Activated gamma-delta T cell treated with Interleukin-2 at 50 U/mL for 16 hours (primary cell): ENCODE measurements around the gene FNIP2.

ENCODE experiments used
- DNase-seq: peaks from one replicate; pipeline ENCODE4 v3.0.0-alpha.2; 2020

The FNIP2 gene

DNA sequence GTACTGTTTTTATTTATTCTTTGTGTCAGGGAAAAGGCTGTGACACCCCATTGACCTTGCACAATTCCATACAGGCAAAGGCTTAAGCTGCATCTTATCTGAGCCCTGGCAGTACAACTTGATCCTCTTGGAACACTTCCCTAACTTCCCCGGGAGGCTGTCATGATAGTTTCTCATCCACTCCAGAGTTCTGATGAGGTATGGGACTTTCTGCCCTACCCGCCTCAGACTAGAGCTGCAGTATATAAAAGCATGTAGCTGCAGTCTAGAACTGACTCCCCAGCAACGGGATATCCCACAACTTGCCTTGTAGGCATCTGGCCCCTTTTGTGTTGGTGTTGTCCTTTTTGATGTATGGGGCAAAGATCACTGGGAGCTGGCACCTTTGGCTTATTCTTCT is 72.7 kb downstream of the FNIP2 start:
- DNase-seq = no peak

GRCh38 chr4:158845311-158846041 is 76.7 kb downstream of the FNIP2 start:
- DNase-seq = no peak

GRCh38 chr4:158847535-158847934 is 78.7 kb downstream of the FNIP2 start:
- DNase-seq = no peak

DNA sequence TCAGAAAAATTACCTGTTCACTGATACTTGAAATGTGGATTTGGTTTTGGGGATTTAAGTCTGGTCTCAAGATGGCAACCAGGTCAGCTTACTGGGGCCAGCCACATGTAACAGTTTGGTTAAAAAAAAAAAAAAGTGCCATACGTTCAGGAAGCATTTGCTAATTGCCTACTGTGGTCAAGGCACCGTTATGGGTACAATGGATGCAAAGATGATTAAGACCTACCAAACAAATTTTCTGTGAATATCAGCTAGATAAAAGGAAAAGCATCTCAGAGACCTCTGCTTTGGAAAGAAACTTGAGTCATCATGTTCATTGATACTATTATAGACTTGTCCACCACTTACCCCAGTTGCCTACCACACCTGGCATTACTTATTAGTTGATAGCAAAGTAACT is 80.9 kb downstream of the FNIP2 start:
- no peak for DNase-seq

DNA sequence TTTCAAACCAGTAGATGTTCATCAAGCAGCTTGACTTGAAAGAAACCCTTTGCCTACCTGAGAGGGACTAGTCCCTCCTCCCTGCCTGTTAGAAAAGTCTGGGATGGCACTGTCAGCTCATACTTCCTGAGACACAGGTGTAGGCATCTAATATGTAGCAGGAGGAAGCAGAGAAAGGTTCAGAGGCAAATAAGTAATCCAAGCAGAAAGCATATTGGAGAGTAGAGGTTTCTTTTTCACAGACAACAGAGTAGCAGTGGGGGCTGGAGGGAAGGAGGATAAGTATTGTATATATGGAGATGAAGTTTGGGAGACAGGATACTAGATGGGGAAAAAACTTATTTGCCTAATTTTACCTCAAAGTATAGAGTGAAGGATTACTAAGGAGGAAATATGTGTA is 81.5 kb downstream of the FNIP2 start:
- DNase-seq = no peak

GRCh38 chr4:158850800-158851644 is 82.2 kb downstream of the FNIP2 start:
- DNase-seq = no peak

DNA sequence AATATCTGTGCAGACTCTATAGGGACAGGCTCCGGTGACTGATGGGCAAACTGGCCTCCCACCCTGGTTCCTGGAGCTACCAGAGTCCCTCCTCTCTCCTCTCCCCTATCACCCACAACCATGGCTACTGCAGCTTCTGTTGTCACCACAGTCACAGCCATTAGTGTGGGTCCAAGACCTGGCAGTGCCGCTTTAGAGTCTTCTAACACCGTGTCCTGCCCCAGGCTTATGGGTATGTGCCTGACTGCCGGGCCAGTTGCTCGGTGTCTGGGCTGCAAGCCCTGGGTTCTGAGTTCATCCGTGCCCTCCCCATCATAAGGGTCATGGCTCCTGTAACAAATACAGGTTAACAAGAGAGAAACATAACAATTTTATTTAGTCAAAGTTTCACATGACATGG is 85.4 kb downstream of the FNIP2 start:
- DNase-seq = no peak

- DNase-seq = no peak
Observed at GRCh38 chr4:158856852-158857251, 88.0 kb downstream of the FNIP2 start.

DNA sequence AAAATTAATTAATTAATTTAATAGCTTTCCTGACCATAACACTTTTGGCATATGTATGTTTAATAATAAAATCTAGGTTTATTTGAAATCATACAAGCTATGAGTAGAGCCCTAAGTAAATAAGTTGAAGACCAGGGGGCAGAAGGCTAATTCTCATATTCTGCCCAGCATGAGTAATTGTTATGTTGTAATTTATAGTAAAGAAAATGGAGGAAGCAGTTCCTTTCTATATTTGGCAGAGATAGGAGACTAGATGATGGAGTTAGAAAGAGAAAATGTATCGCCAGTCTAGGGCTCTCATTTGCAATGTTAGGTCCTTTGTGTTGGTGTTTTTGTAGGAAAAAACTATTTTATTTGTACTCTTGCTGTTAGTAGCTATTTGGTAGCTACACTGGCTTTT is 89.1 kb downstream of the FNIP2 start:
- no peak for DNase-seq

- DNase-seq = no peak
Observed at GRCh38 chr4:158858410-158859199, 89.8 kb downstream of the FNIP2 start.

DNA sequence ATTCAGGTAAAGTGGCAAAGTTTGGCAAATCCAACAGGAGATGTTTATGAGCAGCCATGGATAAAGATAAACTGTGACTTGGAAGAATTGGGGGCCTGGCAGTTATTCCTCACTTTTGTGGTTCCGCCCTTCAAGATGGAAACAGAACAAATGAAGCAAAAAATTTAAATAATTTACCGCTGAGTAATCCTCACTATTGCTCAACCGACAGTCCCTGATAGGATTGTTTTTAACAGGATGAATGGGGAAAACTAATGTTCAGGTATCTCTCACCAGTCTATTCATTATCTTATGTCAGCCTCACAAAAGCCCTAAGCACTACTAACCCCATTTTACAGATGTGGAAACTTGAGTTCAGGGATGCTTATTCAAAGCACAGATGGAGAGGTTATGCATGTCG is 90.8 kb downstream of the FNIP2 start:
- no peak for DNase-seq

GRCh38 chr4:158860856-158861255 is 92.0 kb downstream of the FNIP2 start:
- DNase-seq = no peak

DNA sequence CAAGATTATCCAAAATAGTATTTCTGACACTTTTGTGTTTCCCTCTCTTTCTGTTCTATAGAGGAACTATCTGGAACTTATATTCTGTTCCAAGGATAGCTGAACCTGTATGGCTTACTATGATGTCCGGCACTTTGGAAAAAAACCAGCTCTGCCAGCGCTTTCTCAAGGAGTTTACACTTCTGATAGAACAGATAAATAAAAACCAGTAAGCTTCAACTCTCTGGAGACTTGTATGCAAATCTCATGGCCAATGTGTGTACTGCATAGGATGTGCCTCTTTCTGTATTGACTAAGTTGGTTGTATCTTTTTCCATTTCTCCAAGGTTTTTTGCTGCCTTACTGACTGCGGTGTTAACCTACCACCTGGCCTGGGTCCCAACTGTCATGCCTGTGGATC is 92.5 kb downstream of the FNIP2 start:
- DNase-seq = no peak

GRCh38 chr4:158861766-158862165 is 92.9 kb downstream of the FNIP2 start:
- no peak for DNase-seq

DNA sequence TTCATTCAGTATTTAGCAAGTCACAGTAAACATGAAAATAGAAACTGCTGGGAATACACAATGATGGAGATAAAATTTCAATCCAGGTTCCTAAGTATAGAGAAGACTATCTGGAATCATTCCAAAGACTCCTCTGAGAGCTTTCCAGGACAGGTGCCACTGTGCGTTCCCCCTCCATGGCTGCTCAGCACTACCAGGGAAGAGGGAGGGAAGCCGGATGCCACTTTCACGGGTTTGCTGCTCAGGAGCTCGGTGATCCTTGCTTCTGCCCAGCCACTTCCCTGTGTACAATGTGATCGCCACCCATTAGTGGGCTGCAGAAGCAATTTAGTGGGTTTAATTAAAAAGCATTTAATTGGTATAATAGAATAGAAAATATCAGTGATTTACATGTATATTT is 94.5 kb downstream of the FNIP2 start:
- DNase-seq = no peak

GRCh38 chr4:158865520-158866177 is 96.8 kb downstream of the FNIP2 start:
- no peak for DNase-seq

GRCh38 chr4:158869001-158869400 is 100.2 kb downstream of the FNIP2 start:
- no peak for DNase-seq

- no peak for DNase-seq
Observed at GRCh38 chr4:158869761-158870160, 100.9 kb downstream of the FNIP2 start.

- no peak for DNase-seq
Observed at GRCh38 chr4:158870282-158870625, 101.4 kb downstream of the FNIP2 start.

- no peak for DNase-seq
Observed at GRCh38 chr4:158870626-158871334, 102.0 kb downstream of the FNIP2 start.

- no peak for DNase-seq
Observed at GRCh38 chr4:158871335-158871724, 102.5 kb downstream of the FNIP2 start.

- no peak for DNase-seq
Observed at GRCh38 chr4:158873795-158874401, 105.1 kb downstream of the FNIP2 start.
